Activated CD8-positive, alpha-beta T cell treated with anti-CD3 and anti-CD28 coated beads for 36 hours (primary cell): Measurements from ENCODE around the gene CIDEB. TPM values are rescaled to one million over a fixed set of nuclear protein-coding genes. Genes with fewer than 3 reads are reported as not detected.
"Not testable (repeated sequence)": the region's sequence is repeated elsewhere in the genome, so short reads cannot be mapped to it uniquely, and the experiment has no call there.

Source experiments
- ATAC-seq: fragments of 200-7000 bp; cut with Tn5 transposase; one replicate; pipeline ENCODE4 v1.10.0; 2021; ENCODE audit warnings: mild to moderate bottlenecking, moderate library complexity
- CTCF ChIA-PET: fragments of 350-600 bp; sonication (Branson Sonifier 250); formaldehyde crosslinking; loops from one replicate; lab custom pipeline; 2021; ENCODE audit warnings: antibody characterized with exemption; lab: Charles Lee
- POLR2A ChIA-PET: fragments of 350-600 bp; sonication (Branson Sonifier 250); formaldehyde crosslinking; loops from one replicate; lab custom pipeline; 2021; ENCODE audit warnings: antibody characterized with exemption; lab: Charles Lee
- DNase-seq: peaks from one replicate; pipeline ENCODE4 v3.0.0-alpha.2; 2020
- H3K27ac Mint-ChIP-seq: one replicate; pipeline ENCODE4 v1.8.0; 2021; ENCODE audit warnings: mild to moderate bottlenecking, mixed read lengths
- H3K27me3 Mint-ChIP-seq: one replicate; pipeline ENCODE4 v1.8.0; 2021; ENCODE audit warnings: mixed read lengths
- H3K36me3 Mint-ChIP-seq: one replicate; pipeline ENCODE4 v1.8.0; 2021; ENCODE audit warnings: low read depth, mixed read lengths
- H3K4me1 Mint-ChIP-seq: one replicate; pipeline ENCODE4 v1.8.0; 2021; ENCODE audit warnings: low read depth, mixed read lengths
- H3K4me3 Mint-ChIP-seq: one replicate; pipeline ENCODE4 v1.8.0; 2021; ENCODE audit warnings: mild to moderate bottlenecking, moderate library complexity, mixed read lengths
- H3K9me3 Mint-ChIP-seq: one replicate; pipeline ENCODE4 v1.8.0; 2021; ENCODE audit warnings: mixed read lengths
- CTCF ChIP-seq: fragments of 200-600 bp; IDR thresholded peaks from one replicate; pipeline ENCODE4 v1.8.0; 2022; ENCODE audit warnings: antibody characterized with exemption, mild to moderate bottlenecking
- intact Hi-C: fragments of 100-400 bp; cut with micrococcal nuclease; formaldehyde crosslinking; loops from one replicate; pipeline ENCODE4 v1.10.0; 2022
- total RNA-seq, 2 experiments: library from RNA; stranded (reverse); gene quantifications; one replicate each; pipeline ENCODE4 v1.2.3, GENCODE V29; 2021

Gene CIDEB
- total RNA-seq = 10 to 100 TPM; 12.1 to 13.6 TPM

GRCh38 chr14:24307575-24308341 lies at the start of gene CIDEB:
Gene CIDEB (minus strand): TSS chr14:24307977. CDS start chr14:24307858, 119 bp downstream.
- ATAC-seq (no peak), DNase-seq (peak; percentile 69)
- CTCF ChIA-PET = interaction anchor here (0.8 to 28.2 kb wide), 47 partner anchors 8 to 249 kb away, joined by 3 to 873 read pairs (median 6); partner anchors contain the start of genes ADCY4, CBLN3, CHMP4A and DCAF11
- no peaks in the 10 kb centered on the region for H3K27me3 Mint-ChIP-seq
- H3K36me3 Mint-ChIP-seq = peaks cover 52% of the 10 kb centered on the region
- no peaks in the 10 kb centered on the region for H3K9me3 Mint-ChIP-seq
- POLR2A ChIA-PET = interaction anchor here (0.5 to 2.9 kb wide), 11 partner anchors 15 to 156 kb away, joined by 3 to 12 read pairs (median 4); partner anchors contain the start of genes CHMP4A, GMPR2, KHNYN and NEDD8
- no peak within 1 kb of the TSS for H3K4me3 Mint-ChIP-seq
- intact Hi-C loops = no loop called here
- TF ChIP-seq CTCF = peak; percentile 91
- H3K4me1 Mint-ChIP-seq = peaks cover 36% of the 10 kb centered on the region
- no peak within 1 kb of the TSS for H3K27ac Mint-ChIP-seq

GRCh38 chr14:24356208-24356607 lies 48.4 kb upstream of the CIDEB start:
- POLR2A ChIA-PET = no interaction called here
- Mint-ChIP-seq H3K27ac (no peak overlapping the region), H3K4me1 (peaks cover 3% of the 10 kb centered on the region), H3K4me3 (no peak overlapping the region), H3K9me3 (no peaks in the 10 kb centered on the region), H3K36me3 (no peaks in the 10 kb centered on the region), H3K27me3 (peaks cover 22% of the 10 kb centered on the region)
- DNase-seq = no peak
- intact Hi-C loops = no loop called here
- CTCF ChIA-PET = interaction anchor here (1.0 to 7.0 kb wide), 2 partner anchors 23 to 76 kb away, joined by 5 to 47 read pairs; partner anchors contain the start of gene ADCY4
- ATAC-seq = no peak
- TF ChIP-seq CTCF = no peak

GRCh38 chr14:24355009-24355408 lies 47.2 kb upstream of the CIDEB start:
- Mint-ChIP-seq H3K9me3 (no peaks in the 10 kb centered on the region), H3K27ac (no peak overlapping the region), H3K4me1 (peaks cover 3% of the 10 kb centered on the region), H3K4me3 (no peak overlapping the region), H3K27me3 (peaks cover 23% of the 10 kb centered on the region), H3K36me3 (no peaks in the 10 kb centered on the region)
- intact Hi-C loops = no loop called here
- no peak for TF ChIP-seq CTCF
- ATAC-seq (no peak), DNase-seq (no peak)
- CTCF ChIA-PET = interaction anchor here (1.7 kb wide), 1 partner anchor 76 kb away, joined by 5 read pairs; no protein-coding TSS in a partner anchor
- POLR2A ChIA-PET = no interaction called here

GRCh38 chr14:24354482-24354825 lies 46.7 kb upstream of the CIDEB start:
- CTCF ChIA-PET = interaction anchor here (1.7 kb wide), 1 partner anchor 77 kb away, joined by 5 read pairs; no protein-coding TSS in a partner anchor
- ATAC-seq, intact Hi-C loops, DNase-seq, POLR2A ChIA-PET, H3K4me1 Mint-ChIP-seq, H3K27ac Mint-ChIP-seq, H3K36me3 Mint-ChIP-seq, H3K4me3 Mint-ChIP-seq, H3K9me3 Mint-ChIP-seq: not testable (repeated sequence)
- peaks cover 28% of the 10 kb centered on the region for H3K27me3 Mint-ChIP-seq

- Mint-ChIP-seq H3K27ac (no peak overlapping the region), H3K9me3 (no peaks in the 10 kb centered on the region), H3K27me3 (peaks cover 30% of the 10 kb centered on the region), H3K36me3 (no peaks in the 10 kb centered on the region), H3K4me3 (no peak overlapping the region), H3K4me1 (peaks cover 3% of the 10 kb centered on the region)
- POLR2A ChIA-PET = no interaction called here
- CTCF ChIA-PET = interaction anchor here (1.7 to 3.1 kb wide), 2 partner anchors 20 to 77 kb away, joined by 5 to 15 read pairs; no protein-coding TSS in a partner anchor
- intact Hi-C loops = no loop called here
- no peak for TF ChIP-seq CTCF
- DNase-seq (no peak), ATAC-seq (no peak)
Measured at GRCh38 chr14:24353559-24354481, 46.0 kb upstream of the CIDEB start.
